Left ventricle myocardium inferior (tissue), 1 donor: ENCODE measurements around the gene STK17B. TPM values are rescaled to one million over a fixed set of nuclear protein-coding genes. Genes with fewer than 3 reads are reported as not detected.

Experiments
- DNase-seq: peaks from one replicate; pipeline ENCODE4 v3.0.0-alpha.2; 2020
- H3K27ac ChIP-seq: fragments of 200-600 bp; replicated peaks from 2 replicates; pipeline ENCODE4 v1.8.0; 2021
- H3K27me3 ChIP-seq: fragments of 200-600 bp; 2 replicates; pipeline ENCODE4 v1.8.0; 2021; ENCODE audit warnings: low read depth
- H3K36me3 ChIP-seq: fragments of 200-600 bp; 2 replicates; pipeline ENCODE4 v1.8.0; 2021
- H3K4me1 ChIP-seq: fragments of 200-600 bp; 2 replicates; pipeline ENCODE4 v1.8.0; 2021
- H3K4me3 ChIP-seq: fragments of 200-600 bp; 2 replicates; pipeline ENCODE4 v1.8.0; 2021; ENCODE audit warnings: mild to moderate bottlenecking, moderate library complexity
- H3K9me3 ChIP-seq: fragments of 200-600 bp; replicated peaks from 2 replicates; pipeline ENCODE4 v1.8.0; 2021
- intact Hi-C: fragments of 100-400 bp; cut with micrococcal nuclease; formaldehyde crosslinking; loops from one replicate; pipeline ENCODE4 v1.11.0; 2022
- total RNA-seq: library from RNA; stranded (reverse); fragmentation: NEBNext Ultra II Directional; extraction: Animal tissue kit (Norgen Biotek cat#: 25700); gene quantifications from one replicate; pipeline ENCODE4 v1.2.1, GENCODE V29; 2021
- TF ChIP-seq, protein P1 (sequence below): fragments of 200-600 bp; IDR thresholded peaks from 2 replicates; pipeline ENCODE4 v1.8.0; 2021; ENCODE audit warnings: antibody characterized with exemption, mild to moderate bottlenecking, borderline replicate concordance
- donor health status: DM: no; HTN: yes; CAD: no; lungs with severe emphysema.

The STK17B gene
- total RNA-seq, 1 donor from 2014 or later: 4.9 TPM

GRCh38 chr2:196130039-196130825, 41.1 kb downstream of the STK17B start:
- Histone ChIP-seq H3K27ac (no peak overlapping the region), H3K27me3 (no peaks in the 10 kb centered on the region), H3K36me3 (peaks cover 14% of the 10 kb centered on the region), H3K4me1 (peaks cover 3% of the 10 kb centered on the region), H3K9me3 (peaks cover 68% of the 10 kb centered on the region), H3K4me3 (no peak overlapping the region)
- TF ChIP-seq, protein P1, sequence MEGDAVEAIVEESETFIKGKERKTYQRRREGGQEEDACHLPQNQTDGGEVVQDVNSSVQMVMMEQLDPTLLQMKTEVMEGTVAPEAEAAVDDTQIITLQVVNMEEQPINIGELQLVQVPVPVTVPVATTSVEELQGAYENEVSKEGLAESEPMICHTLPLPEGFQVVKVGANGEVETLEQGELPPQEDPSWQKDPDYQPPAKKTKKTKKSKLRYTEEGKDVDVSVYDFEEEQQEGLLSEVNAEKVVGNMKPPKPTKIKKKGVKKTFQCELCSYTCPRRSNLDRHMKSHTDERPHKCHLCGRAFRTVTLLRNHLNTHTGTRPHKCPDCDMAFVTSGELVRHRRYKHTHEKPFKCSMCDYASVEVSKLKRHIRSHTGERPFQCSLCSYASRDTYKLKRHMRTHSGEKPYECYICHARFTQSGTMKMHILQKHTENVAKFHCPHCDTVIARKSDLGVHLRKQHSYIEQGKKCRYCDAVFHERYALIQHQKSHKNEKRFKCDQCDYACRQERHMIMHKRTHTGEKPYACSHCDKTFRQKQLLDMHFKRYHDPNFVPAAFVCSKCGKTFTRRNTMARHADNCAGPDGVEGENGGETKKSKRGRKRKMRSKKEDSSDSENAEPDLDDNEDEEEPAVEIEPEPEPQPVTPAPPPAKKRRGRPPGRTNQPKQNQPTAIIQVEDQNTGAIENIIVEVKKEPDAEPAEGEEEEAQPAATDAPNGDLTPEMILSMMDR: no peak
- intact Hi-C loops: no loop called here
- DNase-seq: no peak

DNA sequence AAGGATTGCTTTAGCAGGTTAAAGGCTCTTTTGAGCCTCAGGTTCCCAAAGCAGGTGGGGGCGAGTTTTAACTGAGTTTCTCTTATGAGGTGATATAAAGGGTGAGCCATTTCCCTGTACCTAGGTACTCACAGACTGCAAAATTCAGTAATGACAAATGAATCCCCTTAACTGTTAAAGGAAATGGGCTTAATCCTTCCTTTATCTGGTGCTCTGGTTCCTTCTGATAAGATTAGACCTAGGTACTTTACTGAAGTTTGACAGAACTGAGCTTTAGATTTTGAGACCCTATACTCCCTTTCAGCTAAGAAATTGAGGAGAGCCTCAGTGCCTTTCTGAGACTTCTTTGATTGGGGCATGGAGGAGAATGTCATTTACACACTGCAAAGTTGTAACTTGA, 42.6 kb downstream of the STK17B start:
- TF ChIP-seq, protein P1: no peak
- H3K27me3 ChIP-seq: no peaks in the 10 kb centered on the region
- peaks cover 3% of the 10 kb centered on the region for H3K4me1 ChIP-seq
- intact Hi-C loops: no loop called here
- H3K4me3 ChIP-seq: no peak overlapping the region
- DNase-seq: no peak
- H3K9me3 ChIP-seq: peaks cover 57% of the 10 kb centered on the region
- H3K27ac ChIP-seq: no peak overlapping the region
- peaks cover 14% of the 10 kb centered on the region for H3K36me3 ChIP-seq

- peaks cover 26% of the 10 kb centered on the region for H3K9me3 ChIP-seq
- H3K4me1 ChIP-seq: peaks cover 3% of the 10 kb centered on the region
- intact Hi-C loops: no loop called here
- H3K27me3 ChIP-seq: no peaks in the 10 kb centered on the region
- H3K36me3 ChIP-seq: no peaks in the 10 kb centered on the region
- H3K4me3 ChIP-seq: no peak overlapping the region
- DNase-seq: no peak
- H3K27ac ChIP-seq: no peak overlapping the region
- TF ChIP-seq, protein P1: no peak
Observed at GRCh38 chr2:196125596-196125995, 45.8 kb downstream of the STK17B start.

GRCh38 chr2:196123679-196124373, 47.6 kb downstream of the STK17B start:
- DNase-seq: no peak
- H3K27me3 ChIP-seq: no peaks in the 10 kb centered on the region
- peaks cover 8% of the 10 kb centered on the region for H3K9me3 ChIP-seq
- intact Hi-C loops: no loop called here
- no peaks in the 10 kb centered on the region for H3K36me3 ChIP-seq
- TF ChIP-seq, protein P1: no peak
- peaks cover 3% of the 10 kb centered on the region for H3K4me1 ChIP-seq
- H3K27ac ChIP-seq: no peak overlapping the region
- no peak overlapping the region for H3K4me3 ChIP-seq

DNA sequence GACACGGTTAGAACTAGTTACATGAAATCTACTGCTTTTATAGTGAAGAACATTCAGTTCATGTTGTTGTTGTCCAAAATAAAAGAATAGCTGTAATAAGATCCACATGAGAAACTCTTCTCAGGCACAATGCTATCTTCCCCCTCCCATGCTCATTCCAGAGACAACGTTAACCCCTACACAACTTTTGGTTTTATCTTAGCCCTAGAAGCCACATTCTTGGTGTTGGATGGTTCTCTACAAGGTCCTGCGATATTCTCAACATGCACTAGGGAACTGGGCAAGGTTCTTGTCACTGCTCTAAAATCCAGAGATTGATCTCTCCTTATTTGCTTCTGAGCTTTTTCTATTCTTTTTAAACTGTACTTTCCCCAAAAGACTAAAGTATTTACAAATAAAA, 51.5 kb downstream of the STK17B start:
- intact Hi-C loops: no loop called here
- H3K9me3 ChIP-seq: no peaks in the 10 kb centered on the region
- DNase-seq: no peak
- H3K27me3 ChIP-seq: no peaks in the 10 kb centered on the region
- H3K4me1 ChIP-seq: no peaks in the 10 kb centered on the region
- H3K4me3 ChIP-seq: no peak overlapping the region
- TF ChIP-seq, protein P1: no peak
- H3K27ac ChIP-seq: no peak overlapping the region
- H3K36me3 ChIP-seq: no peaks in the 10 kb centered on the region
